HG03064 (cell line): ENCODE data around the gene WDR48.

Experiments used
- ATAC-seq: cut with Tn5 transposase; IDR thresholded peaks from one replicate; pipeline ENCODE4 v1.9.1; 2021; ENCODE audit warnings: low read depth; ENCODE audit not compliant: unreplicated experiment

Gene WDR48

DNA sequence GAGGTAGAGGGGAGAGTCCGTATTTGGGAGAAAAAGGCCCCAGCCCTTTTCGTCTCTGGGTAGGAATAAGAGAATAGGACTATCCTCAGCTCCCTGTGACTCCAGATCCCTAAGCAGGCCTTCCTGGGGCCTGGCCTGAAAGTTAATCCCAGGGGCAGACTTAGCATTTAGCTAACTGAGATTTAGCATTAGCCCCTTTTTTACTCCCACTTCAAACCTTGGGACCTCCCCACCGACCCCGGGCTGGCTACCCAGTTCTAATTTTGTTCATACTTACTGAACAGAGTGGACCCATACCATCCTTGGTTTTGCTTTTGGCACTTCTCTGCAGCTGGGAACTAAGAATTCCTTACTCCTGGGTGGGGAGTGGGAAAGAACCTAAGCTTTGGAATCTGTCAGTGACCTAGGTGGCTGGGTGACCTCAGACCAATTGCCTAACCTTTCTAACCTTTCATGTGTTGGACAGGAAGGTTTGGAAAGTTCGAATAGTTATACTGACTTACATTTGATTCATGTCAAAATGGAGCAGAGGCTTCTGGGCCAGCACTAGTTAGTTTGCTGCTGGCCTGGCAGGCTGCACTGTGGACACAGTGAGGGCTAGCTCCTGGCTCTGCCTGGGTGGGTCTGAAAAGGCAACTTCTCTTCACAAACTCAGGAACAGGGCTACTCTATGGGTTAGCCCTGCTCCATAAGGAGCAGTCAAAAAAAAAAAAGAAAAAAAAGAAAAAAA lies 67.3 kb downstream of the WDR48 start:
- ATAC-seq: no peak

DNA sequence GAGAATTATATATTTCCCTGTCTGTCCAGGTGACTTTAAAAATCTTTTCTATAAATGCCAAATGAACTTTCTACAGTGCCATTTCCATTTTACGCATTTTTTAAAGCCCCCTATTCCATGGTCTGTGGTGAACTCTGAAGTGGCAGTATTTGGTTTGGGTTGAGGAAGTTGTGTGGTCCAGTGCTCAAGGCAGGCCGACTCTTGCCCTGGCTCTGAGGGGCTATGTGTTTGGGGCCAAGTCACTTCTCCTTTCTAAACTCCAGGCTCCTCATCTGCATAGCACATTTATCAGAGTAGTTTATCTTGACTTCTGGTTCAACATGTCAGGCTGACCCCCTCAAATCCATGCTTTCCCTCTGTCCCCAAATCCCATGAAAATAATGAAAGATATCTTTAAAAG lies 69.8 kb downstream of the WDR48 start:
- ATAC-seq: no peak

DNA sequence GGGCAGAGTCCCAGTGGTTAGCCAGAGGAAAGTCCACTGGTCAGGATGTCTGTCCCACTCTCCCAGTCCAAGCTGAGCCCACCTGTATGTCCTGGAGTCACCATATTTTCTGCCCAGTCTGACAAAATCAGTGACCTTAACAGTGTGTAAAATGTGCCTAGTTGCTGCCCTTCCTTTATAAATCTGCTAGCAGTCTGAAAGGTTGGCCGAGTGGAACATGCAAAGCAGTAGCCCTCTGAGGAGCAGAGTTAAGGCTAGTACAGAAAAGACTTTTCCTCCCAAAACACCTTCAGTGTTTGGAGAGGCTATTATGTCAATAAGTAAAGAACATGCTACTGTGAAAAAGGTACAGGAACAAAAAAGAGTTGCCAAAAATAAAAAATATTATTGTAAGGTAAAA lies 71.0 kb downstream of the WDR48 start:
- ATAC-seq: peak; percentile 69

DNA sequence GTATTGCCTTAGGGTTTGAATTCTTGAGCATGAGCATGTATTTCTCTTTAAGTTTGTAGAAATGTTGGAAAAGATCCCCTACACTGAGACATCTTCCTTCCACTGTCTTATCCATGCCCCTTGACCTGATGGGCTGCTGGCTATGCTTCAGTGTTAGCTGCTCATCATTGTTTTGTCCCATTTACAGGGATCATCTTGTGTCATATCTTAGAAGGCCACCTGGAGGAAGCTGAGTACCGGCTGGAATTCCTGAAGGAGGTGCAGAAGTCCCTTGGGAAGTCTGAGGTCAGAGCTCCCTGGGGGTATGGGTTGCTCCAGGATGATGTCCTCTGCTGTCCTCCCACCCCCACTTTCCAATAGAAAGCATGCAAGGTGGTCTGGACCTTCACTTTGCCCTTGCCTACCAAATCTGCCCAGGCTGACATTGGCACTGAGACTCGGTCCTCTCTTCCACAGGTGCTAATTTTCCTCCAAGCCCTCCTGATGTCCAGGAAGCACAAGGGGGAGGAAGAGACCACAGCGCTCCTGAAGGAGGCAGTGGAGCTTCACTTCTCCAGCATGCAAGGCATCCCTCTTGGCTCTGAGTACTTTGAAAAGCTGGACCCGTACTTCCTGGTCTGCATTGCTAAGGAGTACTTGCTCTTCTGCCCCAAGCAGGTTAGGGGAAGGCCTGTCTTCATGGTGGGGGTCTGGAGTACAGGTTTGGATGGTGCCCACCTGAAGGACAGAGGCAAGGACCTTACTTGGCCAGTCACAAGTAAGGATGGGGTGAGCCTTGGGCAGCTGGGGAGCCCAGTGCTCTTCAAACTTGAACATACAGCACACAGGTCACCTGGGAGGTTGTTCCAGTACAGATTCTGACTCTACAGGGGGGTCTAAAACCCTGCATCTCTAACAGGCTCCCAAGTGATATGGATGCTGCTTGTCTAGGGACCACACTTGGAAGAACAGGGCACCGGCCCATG lies 73.3 kb downstream of the WDR48 start:
- ATAC-seq: no peak

DNA sequence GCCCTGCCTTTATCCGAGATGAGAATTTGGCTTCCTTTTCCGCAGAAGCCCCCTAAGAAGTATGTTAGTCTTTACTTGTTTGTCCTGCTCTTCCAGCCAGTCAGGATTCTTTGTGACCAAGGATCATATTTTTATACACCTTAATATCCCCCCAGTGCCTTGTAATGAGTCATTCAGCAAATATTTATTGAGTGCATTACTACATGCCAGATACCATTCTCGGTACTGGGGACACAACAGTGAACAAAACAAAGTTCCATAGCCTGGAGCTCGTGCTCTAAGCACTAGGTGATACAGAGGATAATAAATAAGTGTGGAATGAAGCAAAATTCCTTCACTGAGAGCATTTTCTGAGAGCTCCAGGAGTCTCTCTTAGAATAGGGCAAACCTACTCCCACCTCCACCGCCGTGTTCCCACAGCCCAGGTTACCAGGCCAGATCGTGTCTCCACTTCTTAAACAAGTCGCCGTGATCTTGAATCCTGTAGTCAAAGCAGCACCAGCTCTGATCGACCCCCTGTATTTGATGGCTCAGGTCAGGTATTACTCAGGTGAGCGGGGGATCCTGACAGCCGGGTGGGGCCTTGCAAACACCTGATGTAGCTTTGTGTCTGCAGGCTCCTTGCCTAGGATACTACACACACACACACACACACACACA lies 74.2 kb downstream of the WDR48 start:
- no peak for ATAC-seq

DNA sequence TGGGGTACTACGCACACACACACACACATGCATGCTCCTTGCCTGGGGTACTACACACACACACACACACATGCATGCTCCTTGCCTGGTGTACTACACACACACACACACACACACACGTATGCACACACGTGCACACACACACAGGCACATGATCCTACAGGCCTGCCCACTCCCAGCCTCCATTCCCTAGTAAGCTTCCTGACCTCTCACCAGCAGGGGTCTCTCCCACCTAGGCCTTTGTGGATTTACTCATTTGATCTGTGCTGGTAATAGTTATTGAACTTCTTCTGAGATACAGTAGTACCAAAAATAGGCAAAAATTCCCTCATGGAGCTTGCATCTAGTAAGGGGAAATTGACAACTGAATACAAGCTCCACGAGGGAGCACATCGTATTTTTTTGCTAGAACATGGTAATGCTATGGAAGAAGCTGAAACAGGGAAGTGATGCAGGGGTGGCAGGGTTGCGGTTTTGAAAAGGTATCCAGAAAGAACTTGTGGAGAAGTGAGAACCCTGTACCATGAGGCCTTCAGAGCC lies 74.8 kb downstream of the WDR48 start:
- ATAC-seq: no peak

DNA sequence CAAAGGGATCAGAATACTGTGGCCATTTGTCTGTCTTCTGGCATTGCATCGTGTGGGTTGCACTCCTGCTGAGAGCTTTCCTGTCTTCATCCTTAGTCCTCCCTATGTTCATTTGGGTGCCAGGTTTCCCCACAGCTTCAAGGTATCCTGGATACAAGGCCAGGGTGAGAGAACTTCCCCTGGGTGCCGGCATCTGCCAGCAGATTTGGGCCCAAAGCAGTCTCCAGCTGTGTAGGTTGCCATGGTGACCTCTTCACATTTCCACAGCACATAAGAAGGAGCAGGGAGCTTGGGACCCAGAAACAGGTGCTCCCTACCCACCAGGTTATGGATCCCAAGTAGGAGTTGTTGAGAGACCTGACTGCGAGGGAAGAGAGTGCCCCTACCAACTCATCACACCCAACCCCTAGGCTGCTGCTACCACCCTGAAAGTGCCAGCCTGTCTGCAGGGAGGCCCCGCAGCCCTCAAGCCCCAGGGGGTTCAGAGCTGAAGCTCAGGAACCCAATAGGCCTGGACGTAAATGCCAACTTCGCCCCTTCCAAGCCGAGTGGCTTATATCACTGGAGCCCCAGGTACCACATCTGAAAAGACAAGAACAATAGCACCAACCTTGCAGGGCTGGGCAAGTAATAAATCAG lies 75.6 kb downstream of the WDR48 start:
- no peak for ATAC-seq

DNA sequence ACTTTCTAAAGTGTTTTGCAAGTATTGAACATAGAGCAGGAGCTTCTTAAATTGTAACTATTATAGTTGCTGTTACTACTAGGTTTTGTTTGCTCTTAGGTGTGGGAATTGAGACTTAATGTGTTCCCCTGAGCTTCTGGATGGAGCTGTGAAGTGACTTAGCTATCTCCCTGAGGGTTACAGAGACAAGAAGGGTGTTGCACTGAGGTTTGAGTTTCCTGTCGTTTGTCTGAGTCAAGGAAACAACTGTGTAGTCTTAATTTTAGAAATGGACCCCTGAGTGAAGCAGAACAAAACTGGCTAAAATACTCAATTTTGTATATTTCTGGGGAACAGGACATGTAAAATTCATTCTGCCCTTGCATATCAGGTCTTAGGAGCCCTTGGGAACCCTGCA lies 76.1 kb downstream of the WDR48 start:
- ATAC-seq: no peak

DNA sequence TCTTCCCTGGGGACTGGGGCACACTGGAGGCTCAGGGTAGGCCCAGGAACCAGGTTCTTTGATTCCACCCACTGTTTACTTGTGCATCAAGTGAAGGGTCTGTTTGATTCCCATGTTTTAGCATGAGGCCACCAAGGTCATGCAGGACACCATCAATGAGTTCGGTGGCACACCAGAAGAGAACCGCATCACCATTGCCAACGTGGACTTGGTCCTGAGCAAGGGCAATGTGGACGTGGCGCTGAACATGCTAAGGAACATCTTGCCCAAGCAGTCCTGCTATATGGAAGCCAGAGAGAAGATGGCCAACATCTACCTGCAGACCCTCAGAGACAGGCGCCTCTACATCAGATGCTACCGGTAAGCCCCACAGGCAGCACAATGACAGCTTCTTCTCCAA lies 77.1 kb downstream of the WDR48 start:
- no peak for ATAC-seq

DNA sequence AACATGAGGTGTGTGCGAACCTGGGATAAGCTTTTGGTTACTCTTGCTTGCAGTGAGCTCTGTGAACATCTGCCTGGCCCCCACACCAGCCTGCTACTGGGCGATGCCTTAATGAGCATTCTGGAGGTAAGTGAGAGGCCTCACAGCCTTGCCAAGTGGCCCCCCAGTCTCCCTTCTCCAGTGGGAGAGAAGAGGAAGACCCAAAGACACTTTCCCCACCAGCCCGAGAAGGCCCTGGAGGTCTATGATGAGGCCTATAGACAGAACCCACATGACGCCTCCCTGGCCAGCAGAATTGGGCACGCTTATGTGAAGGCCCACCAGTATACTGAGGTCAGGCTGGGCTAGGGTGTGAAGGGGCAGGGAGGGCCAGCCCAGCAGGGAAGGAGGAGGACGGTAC lies 78.2 kb downstream of the WDR48 start:
- ATAC-seq: no peak

DNA sequence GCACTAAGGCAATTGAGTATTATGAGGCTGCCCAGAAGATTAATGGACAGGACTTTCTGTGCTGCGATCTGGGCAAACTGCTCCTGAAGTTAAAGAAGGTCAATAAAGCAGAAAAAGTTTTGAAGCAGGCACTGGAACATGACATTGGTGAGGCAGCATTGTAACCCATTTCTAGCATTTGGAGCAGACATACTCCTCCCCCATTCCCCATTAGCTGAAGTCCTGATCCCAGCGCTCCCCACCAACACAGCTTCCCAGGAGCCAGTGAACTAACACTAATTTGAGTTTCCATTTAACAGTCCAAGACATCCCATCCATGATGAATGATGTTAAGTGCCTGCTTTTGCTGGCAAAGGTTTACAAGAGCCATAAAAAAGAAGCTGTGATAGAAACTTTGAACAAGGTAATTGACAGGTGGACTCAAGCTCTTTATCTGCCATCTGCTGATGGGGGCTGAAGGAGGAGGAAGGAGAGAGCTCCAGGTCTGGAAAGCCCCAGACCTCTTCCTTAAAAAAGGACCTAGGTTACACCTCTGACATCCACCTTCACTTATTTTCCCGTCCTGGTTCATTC lies 79.0 kb downstream of the WDR48 start:
- ATAC-seq: no peak

DNA sequence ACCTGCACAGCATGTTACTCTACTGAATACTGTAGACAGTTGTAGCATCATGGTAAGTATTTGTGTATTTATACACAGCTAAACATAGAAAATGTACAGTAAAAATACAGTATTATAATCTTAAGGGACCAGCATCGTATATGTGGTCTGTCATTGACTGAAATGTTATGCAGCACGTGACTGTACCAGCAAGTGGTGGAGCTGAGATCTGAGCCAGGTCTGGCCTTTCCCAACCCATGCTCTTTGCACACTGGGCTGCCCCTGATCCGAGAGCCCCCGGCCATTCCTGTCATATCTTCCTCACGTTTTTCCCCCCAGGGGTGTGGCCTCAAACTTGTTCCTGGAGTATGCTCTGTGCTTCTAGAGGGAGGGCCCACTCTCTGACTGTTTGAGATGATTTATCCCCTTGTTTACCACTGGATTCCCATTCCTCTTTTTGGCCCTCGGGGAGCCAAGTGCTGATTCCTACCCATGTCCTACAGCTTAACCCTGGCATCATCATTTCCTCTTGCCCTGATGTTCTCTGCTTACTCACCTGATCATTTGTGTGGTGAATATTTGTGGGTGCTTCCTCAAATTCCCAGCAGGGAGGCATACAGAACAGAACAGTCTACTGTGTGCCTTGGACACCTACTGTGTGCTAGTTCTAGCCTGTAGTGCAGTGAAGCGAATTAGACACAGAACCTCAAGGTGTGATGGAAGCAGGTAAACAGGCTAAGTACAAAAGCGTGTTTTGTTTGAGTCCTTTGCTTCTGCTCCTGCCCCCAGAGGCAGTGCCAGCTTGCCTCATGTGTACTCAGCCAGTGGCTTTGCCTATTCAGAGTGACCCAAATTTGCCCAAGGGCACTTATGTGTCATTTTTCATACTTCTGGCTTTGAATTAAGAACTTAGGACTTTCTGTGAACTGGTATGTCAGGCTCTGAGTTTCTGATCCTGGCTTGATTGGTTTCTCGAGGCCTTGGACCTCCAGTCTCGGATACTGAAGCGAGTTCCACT lies 80.6 kb downstream of the WDR48 start:
- no peak for ATAC-seq

DNA sequence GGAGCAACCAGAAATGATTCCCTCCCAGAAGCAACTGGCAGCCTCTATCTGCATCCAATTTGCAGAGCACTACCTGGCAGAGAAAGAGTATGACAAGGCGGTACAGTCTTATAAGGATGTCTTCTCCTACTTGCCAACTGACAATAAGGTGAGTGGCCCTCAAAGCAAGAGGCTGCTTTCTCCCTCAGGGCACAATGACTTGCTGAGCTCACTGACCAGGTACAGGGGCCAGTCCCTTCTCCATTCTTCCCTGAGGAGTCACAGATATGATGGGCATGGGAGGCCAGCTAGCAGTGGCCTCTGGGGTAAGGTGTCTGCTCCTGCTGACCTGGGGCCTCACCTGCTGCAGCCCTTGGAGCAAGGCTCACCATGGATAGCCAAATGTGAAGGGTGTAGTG lies 81.3 kb downstream of the WDR48 start:
- ATAC-seq: no peak

DNA sequence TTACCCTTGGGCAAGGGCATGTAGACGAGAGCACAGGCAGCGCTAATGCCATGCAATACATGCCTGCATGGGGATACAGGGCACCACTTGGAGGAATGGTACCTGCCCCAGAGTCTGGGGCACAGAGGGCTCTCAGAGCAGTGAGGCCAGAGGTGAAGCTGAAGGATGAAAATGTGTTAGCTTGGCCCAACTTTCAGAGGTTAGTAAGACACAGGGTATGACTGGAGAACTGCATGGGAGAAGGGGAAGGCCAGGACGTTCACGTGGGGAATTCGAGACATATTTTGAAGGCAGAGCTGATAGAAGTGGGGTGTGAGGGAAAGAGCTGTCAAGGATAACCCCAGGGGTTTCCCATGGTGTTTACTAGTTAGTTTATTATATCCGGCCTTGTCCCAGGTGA lies 82.0 kb downstream of the WDR48 start:
- no peak for ATAC-seq

DNA sequence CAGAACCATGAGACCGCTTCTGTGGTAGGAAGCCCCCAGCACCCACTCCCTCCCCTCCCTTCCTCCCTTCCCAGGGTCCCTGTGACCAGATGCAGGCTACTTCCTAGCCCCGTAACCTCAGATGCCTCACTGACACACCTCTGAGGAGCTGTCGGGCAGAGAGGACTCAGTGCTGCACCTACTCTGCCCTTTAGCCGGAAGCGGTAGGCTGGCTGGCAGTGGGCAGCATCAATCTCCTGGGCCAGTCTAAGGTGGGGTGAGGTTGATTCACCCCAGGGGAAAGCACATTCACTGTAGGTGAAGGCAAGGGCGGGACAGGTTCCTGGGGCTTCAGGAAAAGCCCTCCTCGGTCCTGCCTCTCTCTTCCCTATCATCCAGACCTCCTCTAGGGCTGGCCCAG lies 82.5 kb downstream of the WDR48 start:
- ATAC-seq: no peak

DNA sequence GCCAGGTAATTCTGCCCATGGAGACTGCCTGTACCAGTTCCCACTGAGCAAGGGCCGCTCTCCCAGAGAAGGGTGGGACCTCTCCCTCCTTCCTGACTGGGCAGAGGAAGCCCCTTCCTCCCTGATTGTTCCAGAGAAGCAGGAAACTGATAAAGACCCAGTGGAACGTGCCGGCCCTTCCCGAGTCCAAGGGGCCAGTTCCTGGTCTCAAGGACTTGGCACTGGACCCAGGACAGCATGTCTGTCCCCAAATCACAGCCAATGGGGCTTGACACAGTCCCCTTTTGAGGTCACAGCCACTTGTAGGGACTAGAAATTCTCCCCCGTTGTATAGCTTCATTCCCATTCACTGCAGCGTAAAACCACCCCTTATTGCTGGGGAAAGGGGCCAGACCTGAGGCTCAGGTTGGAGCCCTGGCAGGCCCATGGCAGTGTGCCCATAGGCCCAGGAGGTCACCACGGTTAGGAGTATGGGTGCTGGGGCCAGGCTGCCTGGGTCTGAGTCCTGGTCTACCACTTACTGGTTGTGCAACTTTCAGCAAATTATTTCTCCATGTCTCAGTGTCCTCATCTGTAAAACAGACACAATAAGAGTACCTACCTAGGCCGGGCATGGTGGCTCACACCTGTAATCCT lies 83.5 kb downstream of the WDR48 start:
- ATAC-seq: no peak

DNA sequence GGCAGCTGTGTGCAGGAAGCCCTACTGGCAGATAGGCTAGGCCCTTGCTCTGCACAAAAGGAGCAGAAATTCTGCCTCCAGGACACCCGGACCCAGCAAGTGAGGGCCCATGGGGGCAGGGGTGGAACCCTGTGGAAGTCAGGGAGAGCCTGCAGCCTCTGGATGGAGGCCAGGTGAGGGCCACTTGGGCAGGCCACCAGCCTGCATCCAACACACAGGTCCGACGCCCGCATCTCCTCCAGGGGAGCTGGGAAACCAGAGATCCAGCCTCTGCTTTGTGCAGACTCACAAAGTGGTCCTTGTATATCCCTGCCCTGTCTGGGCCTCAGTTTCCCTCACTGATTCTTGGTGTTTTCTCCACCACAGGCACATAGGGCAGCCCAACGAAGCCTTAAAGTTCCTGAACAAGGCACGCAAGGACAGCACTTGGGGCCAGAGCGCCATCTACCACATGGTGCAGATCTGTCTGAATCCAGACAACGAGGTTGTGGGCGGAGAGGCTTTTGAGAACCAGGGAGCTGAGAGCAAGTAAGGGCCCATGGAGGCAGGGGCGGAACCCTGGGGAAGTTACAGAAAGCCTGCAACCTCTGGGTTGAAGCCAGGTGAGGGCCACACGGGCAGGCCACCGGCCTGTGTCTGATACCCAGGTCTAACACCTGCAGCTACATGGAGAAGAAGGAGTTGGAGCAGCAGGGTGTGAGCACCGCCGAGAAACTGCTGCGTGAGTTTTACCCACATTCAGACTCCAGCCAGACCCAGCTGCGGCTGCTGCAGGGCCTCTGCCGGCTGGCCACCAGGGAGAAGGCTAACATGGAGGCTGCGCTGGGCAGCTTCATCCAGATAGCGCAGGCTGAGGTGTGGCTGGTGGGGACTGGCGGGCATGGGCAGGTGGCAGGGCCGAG lies 85.0 kb downstream of the WDR48 start:
- ATAC-seq: no peak
